Tibial nerve (tissue), 4 donors: ENCODE results near the gene TSPAN32. TPM values are rescaled to one million over a fixed set of nuclear protein-coding genes. Genes with fewer than 3 reads are reported as not detected.

Experiments used
- DNase-seq, 2 donors: peaks; one replicate each; pipeline ENCODE4 v3.0.0-alpha.2; 2019; ENCODE audit warnings: low spot score in 2 of 2
- H3K27ac ChIP-seq, 4 donors: fragments of 200-600 bp; sonication (generic) in 3 of 4; one replicate each; pipeline ENCODE4 v1.5.1; 2017 to 2019; ENCODE audit warnings: mild to moderate bottlenecking in 1 of 4
- H3K27me3 ChIP-seq, 2 donors: fragments of 200-600 bp; sonication (generic) in 1 of 2; one replicate each; pipeline versions ENCODE4 v1.5.1 to v1.6.0; 2017 to 2019
- H3K36me3 ChIP-seq, 3 donors: fragments of 200-600 bp; sonication (generic); one replicate each; pipeline ENCODE4 v1.5.1; 2018 to 2019
- H3K4me1 ChIP-seq, 4 donors: fragments of 200-600 bp; sonication (generic) in 3 of 4; one replicate each; pipeline ENCODE4 v1.5.1; 2017 to 2019
- H3K4me3 ChIP-seq, 4 donors: fragments of 200-600 bp; sonication (generic) in 3 of 4; one replicate each; pipeline ENCODE4 v1.5.1; 2017 to 2019; ENCODE audit warnings: mild to moderate bottlenecking in 1 of 4, moderate library complexity in 1 of 4
- H3K9me3 ChIP-seq, 4 donors: fragments of 200-600 bp; sonication (generic) in 3 of 4; one replicate each; pipeline ENCODE4 v1.5.1; 2017 to 2019
- EP300 ChIP-seq, 2 donors: sonication (generic); formaldehyde crosslinking; IDR thresholded peaks; one replicate each; pipeline ENCODE4 v1.6.1; 2017; ENCODE audit warnings: antibody characterized with exemption in 2 of 2, mild to moderate bottlenecking in 1 of 2
- POLR2A ChIP-seq, 2 donors: fragments of 450-650 bp; IDR thresholded peaks; one replicate each; pipeline ENCODE4 v1.6.1; 2017; ENCODE audit warnings: antibody characterized with exemption in 2 of 2, mild to moderate bottlenecking in 2 of 2, moderate library complexity in 2 of 2
- WGBS, 2 donors: methylation state at CpG; one replicate each; pipeline ENCODE4 v1.1.5; 2018; 5-methylcytosine and 5-hydroxymethylcytosine counted together
- total RNA-seq, 4 donors: library from RNA; depleted of rRNA; stranded (reverse); fragments of >200 nt; gene quantifications; one replicate each; pipeline ENCODE4 v1.1.0, GENCODE V29; 2016
- TF ChIP-seq, protein P1 (sequence below), 5 experiments: fragments of 200-600 bp in 3 of 5; fragments of 450-650 bp in 2 of 5; sonication (generic) in 3 of 5; IDR thresholded peaks; one replicate each; pipeline ENCODE4 v1.5.1; 2016 to 2019; ENCODE audit warnings: antibody characterized with exemption in 5 of 5, mild to moderate bottlenecking in 3 of 5, moderate library complexity in 2 of 5

The TSPAN32 gene
- total RNA-seq, 4 donors from 2014 or later = 1.8 to 9.0 (median 5.8) TPM

GRCh38 chr11:2300936-2301630 lies 730 bp upstream of the TSPAN32 start:
- WGBS, 2 donors = 59 to 69% methylated on average over 20 to 22 of the region's 24 CpGs
- TF ChIP-seq, protein P1, sequence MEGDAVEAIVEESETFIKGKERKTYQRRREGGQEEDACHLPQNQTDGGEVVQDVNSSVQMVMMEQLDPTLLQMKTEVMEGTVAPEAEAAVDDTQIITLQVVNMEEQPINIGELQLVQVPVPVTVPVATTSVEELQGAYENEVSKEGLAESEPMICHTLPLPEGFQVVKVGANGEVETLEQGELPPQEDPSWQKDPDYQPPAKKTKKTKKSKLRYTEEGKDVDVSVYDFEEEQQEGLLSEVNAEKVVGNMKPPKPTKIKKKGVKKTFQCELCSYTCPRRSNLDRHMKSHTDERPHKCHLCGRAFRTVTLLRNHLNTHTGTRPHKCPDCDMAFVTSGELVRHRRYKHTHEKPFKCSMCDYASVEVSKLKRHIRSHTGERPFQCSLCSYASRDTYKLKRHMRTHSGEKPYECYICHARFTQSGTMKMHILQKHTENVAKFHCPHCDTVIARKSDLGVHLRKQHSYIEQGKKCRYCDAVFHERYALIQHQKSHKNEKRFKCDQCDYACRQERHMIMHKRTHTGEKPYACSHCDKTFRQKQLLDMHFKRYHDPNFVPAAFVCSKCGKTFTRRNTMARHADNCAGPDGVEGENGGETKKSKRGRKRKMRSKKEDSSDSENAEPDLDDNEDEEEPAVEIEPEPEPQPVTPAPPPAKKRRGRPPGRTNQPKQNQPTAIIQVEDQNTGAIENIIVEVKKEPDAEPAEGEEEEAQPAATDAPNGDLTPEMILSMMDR (IDR thresholded peaks at IDR 0.05) = no peak
- TF ChIP-seq EP300 (IDR thresholded peaks at IDR 0.05) (no peak), POLR2A (IDR thresholded peaks at IDR 0.05) (no peak)
- peaks cover 0 to 44% (median 32%) of the 10 kb centered on the region in 4 donors for H3K4me1 ChIP-seq
- H3K9me3 ChIP-seq = no peaks in the 10 kb centered on the region
- no peaks in the 10 kb centered on the region for H3K27me3 ChIP-seq
- DNase-seq = peak in 1 of 2 donors; percentile 3
- no peaks in the 10 kb centered on the region for H3K36me3 ChIP-seq
- peak overlapping the region in 2 of 4 donors; percentile 8 to 9 for H3K4me3 ChIP-seq
- peak overlapping the region in 1 of 4 donors; percentile 56 for H3K27ac ChIP-seq

DNA sequence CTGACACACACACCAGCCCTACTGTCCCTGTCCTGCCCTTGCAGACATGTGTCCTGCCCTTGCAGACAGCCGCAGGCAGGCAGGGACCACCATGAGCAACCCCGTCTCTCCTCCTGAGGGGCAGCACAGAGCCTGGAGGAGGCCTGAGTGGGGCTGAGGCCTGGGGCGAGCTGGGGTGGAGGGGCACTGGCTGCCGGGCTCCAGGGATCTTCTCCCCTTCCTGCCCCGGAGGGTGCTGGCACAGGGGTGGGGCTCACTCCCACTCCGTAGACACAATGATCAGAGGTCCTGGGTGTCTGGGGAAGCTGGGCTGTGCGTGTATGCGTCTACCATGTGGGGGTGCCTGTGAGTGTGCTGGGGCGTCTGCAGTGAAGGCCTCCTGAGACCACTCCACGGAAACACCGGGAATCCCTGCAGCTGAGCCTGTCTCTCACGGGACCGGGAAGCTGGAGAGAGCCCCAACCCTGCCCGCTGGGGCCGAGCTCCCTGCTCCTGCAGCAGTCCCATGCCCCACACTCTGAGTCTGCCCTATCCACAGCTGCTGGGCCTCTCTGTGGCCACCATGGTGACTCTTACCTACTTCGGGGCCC lies 588 bp downstream of the TSPAN32 start:
- Histone ChIP-seq H3K27ac (peak overlapping the region in 3 of 4 donors; percentile 17 to 57 (median 34)), H3K36me3 (no peaks in the 10 kb centered on the region), H3K4me1 (peaks cover 0 to 57% (median 42%) of the 10 kb centered on the region in 4 donors), H3K27me3 (no peaks in the 10 kb centered on the region), H3K4me3 (peak overlapping the region in 1 of 4 donors; percentile 8), H3K9me3 (no peaks in the 10 kb centered on the region)
- DNase-seq = no peak
- WGBS, 2 donors = 49 to 61% methylated on average over 10 to 12 of the region's 16 CpGs
- TF ChIP-seq, protein P1 (IDR thresholded peaks at IDR 0.05) = no peak
- TF ChIP-seq EP300 (IDR thresholded peaks at IDR 0.05) = no peak
- TF ChIP-seq POLR2A (IDR thresholded peaks at IDR 0.05) = no peak

DNA sequence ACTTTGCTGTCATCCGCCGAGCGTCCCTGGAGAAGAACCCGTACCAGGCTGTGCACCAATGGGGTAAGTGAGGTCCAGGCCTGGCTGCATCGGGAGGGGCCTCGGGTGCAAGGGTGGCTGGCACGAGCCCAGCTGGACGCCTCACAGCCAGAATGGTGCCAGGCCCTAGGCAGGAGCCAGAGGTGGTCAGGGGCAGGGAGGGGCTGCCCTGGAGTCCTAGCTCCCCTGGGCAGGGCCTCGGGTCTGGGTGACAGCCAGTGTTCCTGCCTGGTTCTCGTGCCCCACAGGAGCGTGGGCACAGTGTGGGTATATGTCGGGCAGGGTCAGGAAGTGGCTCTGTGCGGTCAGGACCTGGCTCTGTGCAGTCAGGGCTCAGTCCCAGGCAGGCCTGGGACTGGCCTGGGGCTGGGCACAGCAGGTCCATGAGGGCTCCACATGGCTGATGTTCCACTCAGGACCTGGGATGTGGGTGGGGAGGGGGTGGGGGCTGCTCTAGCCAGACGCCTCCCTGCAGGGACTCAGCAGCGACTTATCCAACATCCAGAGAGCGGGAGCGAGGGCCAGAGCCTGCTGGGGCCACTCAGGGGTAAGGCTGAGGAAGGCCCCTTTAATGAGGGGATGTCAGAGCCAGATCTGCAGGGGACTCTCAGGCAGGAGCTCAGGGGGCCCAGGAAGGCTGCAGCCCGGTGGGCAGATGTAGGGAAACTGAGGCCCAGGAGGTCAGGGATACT lies 1.2 kb downstream of the TSPAN32 start:
- peaks cover 0 to 62% (median 48%) of the 10 kb centered on the region in 4 donors for H3K4me1 ChIP-seq

DNA sequence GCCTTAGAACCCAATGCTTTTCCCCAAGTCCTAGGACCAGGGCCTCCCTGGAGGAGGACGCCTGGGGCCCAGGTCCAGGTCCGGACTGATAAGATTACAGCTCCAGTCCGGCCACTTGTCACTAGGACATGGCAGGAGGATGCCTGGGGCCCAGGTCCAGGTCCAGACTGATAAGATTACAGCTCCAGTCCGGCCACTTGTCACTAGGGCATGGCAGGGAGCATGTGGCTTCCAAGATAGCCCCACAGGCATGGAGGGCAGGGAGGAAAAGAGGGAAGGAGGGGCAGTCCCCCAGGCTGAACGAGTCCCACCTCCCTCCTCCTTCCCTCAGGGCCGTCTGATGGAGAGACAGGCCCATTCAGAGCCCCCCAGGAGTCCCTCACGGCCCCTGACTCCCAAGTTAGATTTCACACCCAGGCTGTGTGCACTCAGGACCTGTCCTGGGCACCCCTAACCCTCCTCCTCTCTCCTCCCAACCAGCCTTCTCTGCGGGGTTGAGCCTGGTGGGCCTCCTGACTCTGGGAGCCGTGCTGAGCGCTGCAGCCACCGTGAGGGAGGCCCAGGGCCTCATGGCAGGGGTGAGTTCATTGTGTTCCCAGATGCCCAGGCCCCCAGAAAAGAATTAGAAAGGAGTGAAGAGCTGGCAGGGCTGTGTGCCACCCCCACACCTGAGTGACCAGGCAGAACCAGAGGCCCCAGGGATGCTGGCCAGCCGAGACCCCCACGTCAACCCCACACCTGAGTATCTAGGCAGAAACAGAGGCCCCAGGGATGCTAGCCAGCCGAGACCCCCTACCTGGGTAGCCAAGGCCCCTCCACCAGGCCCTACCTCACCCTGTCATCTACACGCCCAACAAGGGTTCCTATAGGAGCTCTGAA lies 2.1 kb downstream of the TSPAN32 start:
- no peak overlapping the region for H3K4me3 ChIP-seq
- H3K4me1 ChIP-seq = peaks cover 0 to 67% (median 48%) of the 10 kb centered on the region in 4 donors
- TF ChIP-seq POLR2A (IDR thresholded peaks at IDR 0.05) (no peak), EP300 (IDR thresholded peaks at IDR 0.05) (no peak)
- TF ChIP-seq, protein P1 (IDR thresholded peaks at IDR 0.05) = no peak
- H3K9me3 ChIP-seq = no peaks in the 10 kb centered on the region
- peak overlapping the region; percentile 19 to 93 (median 56) for H3K27ac ChIP-seq
- no peak for DNase-seq
- WGBS, 2 donors = 70 to 71% methylated on average over 7 to 11 of the region's 15 CpGs
- H3K27me3 ChIP-seq = no peaks in the 10 kb centered on the region
- no peaks in the 10 kb centered on the region for H3K36me3 ChIP-seq

More for the DNA sequence above, 1.2 kb downstream of the TSPAN32 start:
- Histone ChIP-seq H3K27ac (peak overlapping the region in 3 of 4 donors; percentile 17 to 57 (median 34)), H3K27me3 (no peaks in the 10 kb centered on the region), H3K9me3 (no peaks in the 10 kb centered on the region), H3K4me3 (peak overlapping the region in 1 of 4 donors; percentile 8), H3K36me3 (no peaks in the 10 kb centered on the region)
- no peak for DNase-seq
- TF ChIP-seq, protein P1 (IDR thresholded peaks at IDR 0.05) = no peak
- WGBS, 2 donors = 54 to 62% methylated on average over 15 to 16 of the region's 18 CpGs
